MCF 10A (cell line): ENCODE data around the gene LRP2BP. TPM values are rescaled to one million over a fixed set of nuclear protein-coding genes. Genes with fewer than 3 reads are reported as not detected.

Experiments
- BruUV-seq: library from RNA; stranded (reverse); fragments of 400-500 nt; replicated peaks from 2 replicates; lab custom pipeline; 2021; lab: Mats Ljungman, UMichigan
- CTCF ChIA-PET: fragments of 300-600 bp; sonication (Branson Sonifier 250); formaldehyde crosslinking; extraction: SDS; loops from one replicate; lab custom pipeline; 2021; ENCODE audit warnings: antibody characterized with exemption, inconsistent platforms; lab: Yijun Ruan, JAX
- POLR2A ChIA-PET: fragments of 300-600, 350-650 bp; sonication (Branson Sonifier 250); formaldehyde crosslinking; extraction: SDS; loops from one replicate; lab custom pipeline; 2020; ENCODE audit warnings: antibody characterized with exemption, inconsistent platforms; lab: Yijun Ruan, JAX
- DNase-seq: peaks from one replicate; pipeline ENCODE4 v3.0.0-alpha.2; 2018; ENCODE audit not compliant: unreplicated experiment
- H3K27ac Mint-ChIP-seq: one replicate; pipeline ENCODE4 v1.8.0; 2022; ENCODE audit warnings: mild to moderate bottlenecking, low read depth, mixed read lengths; ENCODE audit not compliant: unreplicated experiment
- H3K27me3 Mint-ChIP-seq: one replicate; pipeline ENCODE4 v1.8.0; 2022; ENCODE audit warnings: mixed read lengths; ENCODE audit not compliant: insufficient read depth, unreplicated experiment
- H3K36me3 Mint-ChIP-seq: one replicate; pipeline ENCODE4 v1.8.0; 2022; ENCODE audit warnings: mild to moderate bottlenecking, moderate library complexity, mixed read lengths; ENCODE audit not compliant: insufficient read depth, unreplicated experiment
- H3K4me1 Mint-ChIP-seq: one replicate; pipeline ENCODE4 v1.8.0; 2022; ENCODE audit warnings: mixed read lengths; ENCODE audit not compliant: insufficient read depth, unreplicated experiment
- H3K4me3 Mint-ChIP-seq: one replicate; pipeline ENCODE4 v1.8.0; 2022; ENCODE audit warnings: mild to moderate bottlenecking, moderate library complexity, mixed read lengths; ENCODE audit not compliant: unreplicated experiment
- H3K9me3 Mint-ChIP-seq: one replicate; pipeline ENCODE4 v1.8.0; 2022; ENCODE audit warnings: mixed read lengths; ENCODE audit not compliant: unreplicated experiment
- CTCF ChIP-seq: fragments of 200-600 bp; IDR thresholded peaks from one replicate; pipeline ENCODE4 v1.8.0; 2022; ENCODE audit warnings: antibody characterized with exemption, mild to moderate bottlenecking; ENCODE audit not compliant: unreplicated experiment
- intact Hi-C: fragments of 100-400 bp; cut with micrococcal nuclease; formaldehyde crosslinking; loops from 2 replicates; pipeline ENCODE4 v1.14.1; 2022
- total RNA-seq: library from RNA; stranded (reverse); gene quantifications from 2 replicates; pipeline ENCODE4 v1.2.3, GENCODE V29; 2022

The LRP2BP gene
- total RNA-seq, 1 experiment from 2014 or later: 0.70 TPM

- H3K27me3 Mint-ChIP-seq: no peaks in the 10 kb centered on the region
- H3K4me1 Mint-ChIP-seq: no peaks in the 10 kb centered on the region
- no peaks in the 10 kb centered on the region for H3K9me3 Mint-ChIP-seq
- CTCF ChIA-PET: no interaction called here
- peaks cover 12% of the 10 kb centered on the region for H3K36me3 Mint-ChIP-seq
- H3K27ac Mint-ChIP-seq: no peak overlapping the region
- intact Hi-C loops: no loop called here
- POLR2A ChIA-PET: no interaction called here
- BruUV-seq: no TSS peak
- DNase-seq: no peak
- no peak overlapping the region for H3K4me3 Mint-ChIP-seq
- TF ChIP-seq CTCF: no peak
These were observed 44.0 kb downstream of the LRP2BP start for GRCh38 chr4:185351691-185352090.

- CTCF ChIA-PET: no interaction called here
- Mint-ChIP-seq H3K9me3 (no peaks in the 10 kb centered on the region), H3K27me3 (no peaks in the 10 kb centered on the region), H3K4me3 (no peak overlapping the region), H3K36me3 (peaks cover 18% of the 10 kb centered on the region), H3K4me1 (no peaks in the 10 kb centered on the region), H3K27ac (no peak overlapping the region)
- no peak for DNase-seq
- BruUV-seq: no TSS peak
- no peak for TF ChIP-seq CTCF
- POLR2A ChIA-PET: no interaction called here
- intact Hi-C loops: no loop called here
These were observed 48.6 kb downstream of the LRP2BP start for GRCh38 chr4:185346975-185347601.

- H3K9me3 Mint-ChIP-seq: no peaks in the 10 kb centered on the region
- no peak for TF ChIP-seq CTCF
- ChIA-PET CTCF (interaction anchor here (0.5 kb wide), 1 partner anchor 1176 kb away, joined by 3 read pairs; no protein-coding TSS in a partner anchor), POLR2A (interaction anchor here (1.5 kb wide), 1 partner anchor 17 kb away, joined by 3 read pairs; no protein-coding TSS in a partner anchor)
- H3K4me1 Mint-ChIP-seq: no peaks in the 10 kb centered on the region
- H3K27ac Mint-ChIP-seq: no peak overlapping the region
- no TSS peak for BruUV-seq
- intact Hi-C loops: no loop called here
- no peak for DNase-seq
- no peak overlapping the region for H3K4me3 Mint-ChIP-seq
- H3K27me3 Mint-ChIP-seq: no peaks in the 10 kb centered on the region
- peaks cover 11% of the 10 kb centered on the region for H3K36me3 Mint-ChIP-seq
These were observed 50.8 kb downstream of the LRP2BP start for GRCh38 chr4:185344743-185345538.

GRCh38 chr4:185343726-185344581 lies 51.8 kb downstream of the LRP2BP start:
- CTCF ChIA-PET: no interaction called here
- no peak overlapping the region for H3K27ac Mint-ChIP-seq
- H3K4me1 Mint-ChIP-seq: no peaks in the 10 kb centered on the region

More at GRCh38 chr4:185343726-185344581, 51.8 kb downstream of the LRP2BP start:
- TF ChIP-seq CTCF: no peak
- no peaks in the 10 kb centered on the region for H3K27me3 Mint-ChIP-seq
- no TSS peak for BruUV-seq
- intact Hi-C loops: no loop called here
- POLR2A ChIA-PET: no interaction called here
- no peak overlapping the region for H3K4me3 Mint-ChIP-seq
- peaks cover 12% of the 10 kb centered on the region for H3K36me3 Mint-ChIP-seq
- DNase-seq: no peak
- H3K9me3 Mint-ChIP-seq: peaks cover 4% of the 10 kb centered on the region
